ENCODE measurements around the gene SLC35B1.

- TF ChIP-seq FOXM1 (IDR thresholded peaks at IDR 0.05; ENCODE audit: low read depth), result no peak
- TF ChIP-seq EP300 (IDR thresholded peaks at IDR 0.05; ENCODE audit: borderline replicate concordance in 1 of 2, low read depth in 1 of 2, low read length in 1 of 2), result no peak
- no peak for TF ChIP-seq YY1 (IDR thresholded peaks at IDR 0.05; ENCODE audit: low read depth)
- no peak for TF ChIP-seq CTCF (IDR thresholded peaks at IDR 0.05)
Observed at GRCh38 chr17:49730785-49731434, 23.1 kb upstream of the SLC35B1 start.
